M059J (cell line): Measurements from ENCODE around the gene ALOX15. TPM values are rescaled to one million over a fixed set of nuclear protein-coding genes. Genes with fewer than 3 reads are reported as not detected.
"Not testable (repeated sequence)": the region's sequence is repeated elsewhere in the genome, so short reads cannot be mapped to it uniquely, and the experiment has no call there.

Experiments used
- DNase-seq: peaks from one replicate; pipeline ENCODE4 v3.0.0-alpha.2; 2012; ENCODE audit warnings: low read depth
- total RNA-seq: library from RNA; depleted of rRNA; stranded (reverse); fragments of >200 nt; shearing (Covaris generic); gene quantifications from 2 replicates; pipeline ENCODE4 v1.2.3, GENCODE V29; 2014

Gene ALOX15
- total RNA-seq, 1 experiment from 2014 or later: not detected

DNA sequence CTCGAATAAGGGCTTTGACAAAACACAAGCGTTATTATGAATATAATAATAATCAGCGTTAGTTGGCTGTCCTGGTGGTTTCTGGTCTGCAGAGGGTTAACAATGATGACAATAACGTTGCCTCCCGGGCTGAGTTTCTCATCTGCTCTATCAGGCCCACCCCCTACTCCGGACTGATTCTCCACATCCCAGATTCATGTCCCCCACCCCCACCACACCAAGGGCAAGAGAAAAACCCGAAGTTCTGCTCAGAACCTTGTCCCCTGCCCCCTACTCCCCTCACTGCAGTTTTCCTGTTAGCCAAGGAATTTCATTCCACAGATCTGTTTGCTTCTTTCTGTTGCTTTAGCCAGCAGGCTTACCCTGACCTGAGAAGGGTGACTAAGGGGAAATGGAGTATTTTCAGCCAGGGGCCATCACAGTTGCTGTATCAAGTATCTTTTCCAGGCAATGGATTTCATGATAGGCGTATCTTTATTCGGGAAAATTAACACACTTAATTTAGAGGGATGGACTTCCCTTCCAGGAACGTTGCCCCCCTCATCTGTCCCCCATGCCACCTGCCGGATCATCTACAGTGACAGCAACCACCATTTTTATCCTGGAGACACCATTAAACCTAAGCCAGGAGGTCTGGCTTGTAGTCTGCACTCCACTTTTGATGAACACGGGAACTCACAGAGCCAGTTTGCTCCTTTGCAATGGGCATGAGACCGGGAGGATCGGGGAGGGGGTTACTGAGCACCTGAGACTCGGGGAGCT, 23.7 kb downstream of the ALOX15 start:
- DNase-seq: no peak

GRCh38 chr17:4617090-4617489, 24.4 kb downstream of the ALOX15 start:
- DNase-seq: no peak

GRCh38 chr17:4616476-4616875, 25.0 kb downstream of the ALOX15 start:
- no peak for DNase-seq

- DNase-seq: no peak
These were observed 30.8 kb downstream of the ALOX15 start for GRCh38 chr17:4610656-4611055.

- no peak for DNase-seq
These were observed 31.3 kb downstream of the ALOX15 start for GRCh38 chr17:4610162-4610561.

DNA sequence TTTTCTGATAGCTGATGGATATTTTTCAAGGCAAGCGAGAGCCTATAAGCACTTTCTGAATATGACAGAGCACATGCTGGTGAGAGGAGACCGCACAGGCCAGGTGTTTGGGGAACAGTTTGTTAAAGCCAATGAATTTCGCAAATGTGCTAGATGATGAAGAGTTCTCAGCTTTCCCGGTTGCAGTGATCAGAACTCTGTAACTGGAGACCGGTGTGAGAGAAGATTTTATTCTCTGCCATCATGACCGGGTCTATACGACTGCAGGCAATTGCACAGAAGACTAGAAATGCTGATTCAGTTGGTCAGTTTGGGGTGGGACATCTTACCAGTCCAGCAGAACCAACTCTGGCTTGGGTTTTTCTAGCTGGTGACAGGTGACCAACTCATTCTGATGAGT, 31.7 kb downstream of the ALOX15 start:
- DNase-seq: no peak

GRCh38 chr17:4607773-4608187, 33.7 kb downstream of the ALOX15 start:
- DNase-seq: peak; percentile 63

DNA sequence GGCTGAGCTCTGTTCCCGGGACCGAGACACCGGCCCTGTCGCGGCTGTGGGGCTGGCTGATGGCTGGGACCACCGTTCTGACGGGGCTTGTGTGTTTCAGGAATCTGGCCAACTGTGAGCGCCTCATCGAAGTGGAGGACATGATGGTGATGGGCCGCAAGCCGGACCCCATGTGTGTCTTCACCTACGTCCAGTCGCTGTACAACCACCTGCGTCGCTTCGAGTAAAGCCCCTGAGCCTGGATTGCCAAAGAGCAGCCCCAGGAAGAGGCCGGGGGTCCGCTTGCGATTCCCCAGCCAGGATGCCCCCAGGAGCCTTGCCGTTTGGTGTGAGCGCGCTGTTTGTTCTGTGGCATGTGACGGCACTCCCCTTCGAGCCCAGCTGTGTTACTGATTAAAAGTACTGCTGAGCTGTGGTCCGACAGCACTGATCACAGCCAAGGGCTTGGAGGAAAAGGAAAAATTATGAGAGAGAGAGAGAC, 34.2 kb downstream of the ALOX15 start:
- no peak for DNase-seq

GRCh38 chr17:4605826-4606225, 35.7 kb downstream of the ALOX15 start:
- peak; percentile 38 for DNase-seq

DNA sequence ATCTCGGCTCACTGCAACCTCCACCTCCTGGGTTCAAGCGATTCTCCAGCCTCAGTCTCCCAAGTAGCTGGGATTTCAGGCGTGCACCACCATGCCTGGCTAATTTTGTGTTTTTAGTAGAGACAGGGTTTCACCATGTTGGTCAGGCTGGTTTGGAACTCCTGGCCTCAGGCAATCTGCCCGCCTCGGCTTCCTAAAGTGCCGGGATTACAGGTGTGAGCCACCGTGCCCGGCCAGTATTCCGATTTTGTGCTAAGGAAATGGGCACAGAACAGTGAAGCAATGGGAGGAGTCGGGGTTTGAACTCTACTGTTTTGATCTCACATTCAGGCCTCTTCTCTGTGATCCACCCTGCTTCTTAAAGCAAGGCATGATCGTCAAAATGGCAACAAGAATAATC, 36.7 kb downstream of the ALOX15 start:
- DNase-seq: not testable (repeated sequence)

GRCh38 chr17:4604111-4604644, 37.3 kb downstream of the ALOX15 start:
- peak; percentile 23 for DNase-seq

DNA sequence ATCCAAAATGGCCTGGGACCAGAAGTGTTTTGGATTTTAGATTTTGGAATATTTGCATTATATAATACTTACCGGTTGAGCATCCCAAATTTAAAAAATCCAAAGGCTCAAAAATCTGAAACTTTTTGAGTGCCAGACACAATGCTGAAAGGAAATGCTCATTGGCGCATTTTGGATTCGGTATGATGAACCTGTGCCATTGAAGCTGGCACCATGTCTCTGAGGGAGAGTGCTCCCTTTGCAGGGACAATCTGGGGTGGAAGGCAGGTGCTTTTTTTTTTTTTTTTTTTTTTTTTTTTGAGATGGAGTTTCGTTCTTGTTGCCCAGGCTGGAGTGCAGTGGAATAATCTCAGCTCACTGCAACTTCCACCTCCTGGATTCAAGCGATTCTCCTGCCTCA, 39.4 kb downstream of the ALOX15 start:
- no peak for DNase-seq

DNA sequence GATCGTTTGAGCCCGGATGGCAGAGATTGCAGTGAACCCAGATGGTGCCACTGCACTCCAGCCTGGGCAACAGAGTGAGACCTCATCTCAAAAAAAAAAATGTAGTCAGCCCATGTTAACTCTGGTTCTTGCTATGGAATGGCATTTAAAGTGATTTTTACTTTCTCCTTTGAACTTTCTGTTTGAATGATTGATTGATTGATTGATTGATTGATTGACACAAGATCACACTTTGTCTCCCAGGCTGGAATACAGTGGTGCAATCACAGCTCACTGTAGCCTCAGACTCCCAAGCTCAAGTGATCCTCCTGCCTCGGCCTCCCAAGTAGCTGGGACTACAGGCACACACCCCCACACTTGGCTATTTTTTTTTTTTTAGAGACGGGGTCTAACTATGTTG, 40.2 kb downstream of the ALOX15 start:
- no peak for DNase-seq

GRCh38 chr17:4600563-4600962, 40.9 kb downstream of the ALOX15 start:
- DNase-seq: no peak

- no peak for DNase-seq
These were observed 41.8 kb downstream of the ALOX15 start for GRCh38 chr17:4599505-4600281.

- no peak for DNase-seq
These were observed 42.5 kb downstream of the ALOX15 start for GRCh38 chr17:4598776-4599504.

GRCh38 chr17:4597975-4598374, 43.5 kb downstream of the ALOX15 start:
- no peak for DNase-seq

GRCh38 chr17:4596636-4597380, 44.7 kb downstream of the ALOX15 start:
- no peak for DNase-seq

- not testable (repeated sequence) for DNase-seq
These were observed 45.7 kb downstream of the ALOX15 start for GRCh38 chr17:4595685-4596342.

- no peak for DNase-seq
These were observed 46.4 kb downstream of the ALOX15 start for GRCh38 chr17:4594931-4595684.
